Astrocyte (in vitro differentiated cells and primary cell): ENCODE data around the gene DRGX. TPM values are rescaled to one million over a fixed set of nuclear protein-coding genes. Genes with fewer than 3 reads are reported as not detected.

Experiments used
- DNase-seq: peaks from one replicate; pipeline ENCODE4 v3.0.0-alpha.2; 2010; ENCODE audit warnings: low read depth
- FAIRE-seq: peaks from 2 replicates; lab custom pipeline; 2011; peaks lifted over from hg19 to GRCh38; lab: Jason Lieb, UNC
- H2AFZ ChIP-seq: 2 replicates; pipeline ENCODE4 v1.6.0; 2012; ENCODE audit warnings: low read depth, low read length, inconsistent platforms
- H3K27ac ChIP-seq: 2 replicates; pipeline ENCODE4 v1.5.1; 2011; ENCODE audit warnings: low read depth, low read length, inconsistent platforms
- H3K27me3 ChIP-seq: 2 replicates; pipeline ENCODE4 v1.6.0; 2011; ENCODE audit warnings: low read length, inconsistent platforms; ENCODE audit not compliant: insufficient read depth
- H3K36me3 ChIP-seq: 2 replicates; pipeline ENCODE4 v1.5.1; 2011; ENCODE audit warnings: low read length, inconsistent platforms; ENCODE audit not compliant: insufficient read depth
- H3K4me1 ChIP-seq: 2 replicates; pipeline ENCODE4 v1.5.1; 2011; ENCODE audit warnings: low read length, inconsistent platforms; ENCODE audit not compliant: insufficient read depth
- H3K4me2 ChIP-seq: 2 replicates; pipeline ENCODE4 v1.6.0; 2012; ENCODE audit warnings: low read length, inconsistent platforms
- H3K4me3 ChIP-seq: 2 replicates; pipeline ENCODE4 v1.5.1; 2011; ENCODE audit warnings: low read depth, mild to moderate bottlenecking, low read length, inconsistent platforms; ENCODE audit not compliant: insufficient read depth
- H3K79me2 ChIP-seq: 2 replicates; pipeline ENCODE4 v1.6.0; 2012; ENCODE audit warnings: mild to moderate bottlenecking, low read length, inconsistent platforms; ENCODE audit not compliant: insufficient read depth
- H3K9ac ChIP-seq: 2 replicates; pipeline ENCODE4 v1.6.0; 2012; ENCODE audit warnings: mild to moderate bottlenecking, low read length, inconsistent platforms
- H3K9me3 ChIP-seq: 2 replicates; pipeline ENCODE4 v1.5.1; 2012; ENCODE audit warnings: low read depth, mild to moderate bottlenecking, low read length, inconsistent platforms; ENCODE audit not compliant: insufficient read depth
- H4K20me1 ChIP-seq: 2 replicates; pipeline ENCODE4 v1.6.0; 2012; ENCODE audit warnings: low read length, inconsistent platforms; ENCODE audit not compliant: insufficient read depth
- H3K27ac Mint-ChIP-seq: one replicate; pipeline ENCODE4 v1.8.0; 2021; ENCODE audit warnings: mild to moderate bottlenecking, mixed read lengths; ENCODE audit not compliant: unreplicated experiment
- H3K27me3 Mint-ChIP-seq: one replicate; pipeline ENCODE4 v1.8.0; 2021; ENCODE audit warnings: low read depth, mixed read lengths; ENCODE audit not compliant: unreplicated experiment
- H3K36me3 Mint-ChIP-seq: one replicate; pipeline ENCODE4 v1.8.0; 2021; ENCODE audit warnings: low read depth, mixed read lengths; ENCODE audit not compliant: unreplicated experiment
- H3K4me1 Mint-ChIP-seq: one replicate; pipeline ENCODE4 v1.8.0; 2021; ENCODE audit warnings: low read depth, mixed read lengths; ENCODE audit not compliant: unreplicated experiment
- H3K4me3 Mint-ChIP-seq: one replicate; pipeline ENCODE4 v1.8.0; 2021; ENCODE audit warnings: mild to moderate bottlenecking, moderate library complexity, mixed read lengths; ENCODE audit not compliant: unreplicated experiment
- H3K9me3 Mint-ChIP-seq: one replicate; pipeline ENCODE4 v1.8.0; 2021; ENCODE audit warnings: mild to moderate bottlenecking, mixed read lengths; ENCODE audit not compliant: unreplicated experiment
- EZH2 ChIP-seq: IDR thresholded peaks from 2 replicates; pipeline ENCODE4 v1.6.1; 2012; ENCODE audit warnings: mild to moderate bottlenecking, low read length, inconsistent platforms; ENCODE audit not compliant: insufficient read depth
- total RNA-seq: library from RNA; stranded (reverse); gene quantifications from 2 replicates; pipeline ENCODE4 v1.2.1, GENCODE V29; 2021
- TF ChIP-seq, protein P1 (sequence below): IDR thresholded peaks from 2 replicates; pipeline ENCODE4 v1.5.1; 2011; ENCODE audit warnings: low read depth, mild to moderate bottlenecking, inconsistent platforms, low read length, moderate library complexity; ENCODE audit not compliant: insufficient read depth

DRGX gene
- total RNA-seq, 1 donor from 2014 or later, result not detected

DNA sequence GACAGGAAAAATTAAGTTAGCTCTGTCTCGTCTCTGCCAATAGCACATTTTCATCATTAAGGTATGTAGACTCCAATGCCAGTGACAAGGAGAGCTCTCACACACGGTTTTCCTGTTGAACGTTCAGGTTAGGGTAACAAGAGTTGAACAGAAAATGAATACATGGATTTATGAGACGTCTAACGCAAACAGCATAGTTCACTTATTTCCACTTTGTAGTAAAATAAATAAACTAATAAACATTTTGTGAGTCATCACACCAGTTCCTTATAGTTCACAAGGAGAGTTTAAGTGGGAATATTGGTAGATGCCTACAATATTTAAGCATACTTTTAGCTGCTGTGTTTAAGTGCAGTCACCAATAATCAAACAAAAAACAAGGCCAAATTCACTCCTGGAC lies 21.1 kb downstream of the DRGX start:
- Histone ChIP-seq H2AFZ (no peak overlapping the region), H3K4me2 (no peak overlapping the region), H3K4me3 (no peak overlapping the region), H3K79me2 (no peaks in the 10 kb centered on the region), H3K27ac (no peak overlapping the region), H3K4me1 (peaks cover 3% of the 10 kb centered on the region), H3K27me3 (peaks cover 2% of the 10 kb centered on the region), H4K20me1 (no peaks in the 10 kb centered on the region), H3K36me3 (no peaks in the 10 kb centered on the region), H3K9ac (no peak overlapping the region), H3K9me3 (no peaks in the 10 kb centered on the region)
- TF ChIP-seq, protein P1, sequence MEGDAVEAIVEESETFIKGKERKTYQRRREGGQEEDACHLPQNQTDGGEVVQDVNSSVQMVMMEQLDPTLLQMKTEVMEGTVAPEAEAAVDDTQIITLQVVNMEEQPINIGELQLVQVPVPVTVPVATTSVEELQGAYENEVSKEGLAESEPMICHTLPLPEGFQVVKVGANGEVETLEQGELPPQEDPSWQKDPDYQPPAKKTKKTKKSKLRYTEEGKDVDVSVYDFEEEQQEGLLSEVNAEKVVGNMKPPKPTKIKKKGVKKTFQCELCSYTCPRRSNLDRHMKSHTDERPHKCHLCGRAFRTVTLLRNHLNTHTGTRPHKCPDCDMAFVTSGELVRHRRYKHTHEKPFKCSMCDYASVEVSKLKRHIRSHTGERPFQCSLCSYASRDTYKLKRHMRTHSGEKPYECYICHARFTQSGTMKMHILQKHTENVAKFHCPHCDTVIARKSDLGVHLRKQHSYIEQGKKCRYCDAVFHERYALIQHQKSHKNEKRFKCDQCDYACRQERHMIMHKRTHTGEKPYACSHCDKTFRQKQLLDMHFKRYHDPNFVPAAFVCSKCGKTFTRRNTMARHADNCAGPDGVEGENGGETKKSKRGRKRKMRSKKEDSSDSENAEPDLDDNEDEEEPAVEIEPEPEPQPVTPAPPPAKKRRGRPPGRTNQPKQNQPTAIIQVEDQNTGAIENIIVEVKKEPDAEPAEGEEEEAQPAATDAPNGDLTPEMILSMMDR, result no peak
- no peak for TF ChIP-seq EZH2
- no peak for DNase-seq
- H3K27me3 Mint-ChIP-seq, result peaks cover 42% of the 10 kb centered on the region
- FAIRE-seq, result no peak
- no peaks in the 10 kb centered on the region for H3K4me1 Mint-ChIP-seq
- H3K27ac Mint-ChIP-seq, result no peak overlapping the region
- H3K4me3 Mint-ChIP-seq, result no peak overlapping the region
- no peaks in the 10 kb centered on the region for H3K9me3 Mint-ChIP-seq
- no peaks in the 10 kb centered on the region for H3K36me3 Mint-ChIP-seq

DNA sequence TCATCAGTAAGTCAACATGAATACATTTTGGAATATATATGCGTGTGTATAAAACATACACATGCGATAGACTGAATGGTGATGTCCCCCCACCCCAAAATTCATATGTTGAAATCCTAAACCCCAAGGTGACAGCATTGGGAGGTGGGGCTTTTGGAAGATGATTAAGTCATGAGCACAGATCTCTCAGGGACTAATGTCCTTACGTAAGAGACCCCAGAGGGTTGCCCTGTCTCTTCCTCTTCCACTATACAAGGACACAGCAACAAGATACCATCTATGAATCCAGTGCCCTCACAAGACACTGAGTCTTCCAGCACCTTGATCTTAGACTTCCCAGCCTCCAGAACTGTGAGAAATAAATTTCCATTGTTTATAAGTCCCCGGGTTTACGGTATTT lies 22.5 kb downstream of the DRGX start:
- H3K9me3 Mint-ChIP-seq, result no peaks in the 10 kb centered on the region
- TF ChIP-seq, protein P1, result no peak
- no peak for TF ChIP-seq EZH2
- Histone ChIP-seq H3K79me2 (no peaks in the 10 kb centered on the region), H4K20me1 (no peaks in the 10 kb centered on the region), H3K9ac (no peak overlapping the region), H3K4me2 (no peak overlapping the region), H3K9me3 (no peaks in the 10 kb centered on the region), H3K4me1 (peaks cover 8% of the 10 kb centered on the region), H2AFZ (no peak overlapping the region), H3K36me3 (no peaks in the 10 kb centered on the region), H3K27me3 (peaks cover 2% of the 10 kb centered on the region), H3K4me3 (no peak overlapping the region), H3K27ac (no peak overlapping the region)
- no peak overlapping the region for H3K27ac Mint-ChIP-seq
- H3K4me1 Mint-ChIP-seq, result peaks cover 8% of the 10 kb centered on the region
- DNase-seq (no peak), FAIRE-seq (no peak)
- H3K36me3 Mint-ChIP-seq, result no peaks in the 10 kb centered on the region
- H3K27me3 Mint-ChIP-seq, result peaks cover 43% of the 10 kb centered on the region
- no peak overlapping the region for H3K4me3 Mint-ChIP-seq

DNA sequence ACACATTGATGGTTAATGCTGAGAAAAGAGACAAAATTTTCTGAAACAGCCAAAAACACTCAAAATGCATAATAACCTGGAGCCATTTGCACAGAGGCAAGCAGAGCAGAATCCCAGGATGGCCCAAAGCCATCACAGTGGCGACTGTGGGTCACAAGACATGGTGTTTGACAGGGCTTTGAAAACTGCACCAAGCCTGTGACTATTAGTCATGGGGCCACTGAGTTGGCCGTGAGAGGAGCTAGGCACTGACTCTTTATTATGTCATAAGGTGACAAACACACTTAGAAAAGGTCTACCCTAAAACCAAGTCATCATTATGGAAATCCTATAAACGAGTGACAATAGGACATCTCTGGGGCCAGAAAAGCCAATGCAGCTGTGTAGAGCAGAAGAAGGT lies 23.9 kb downstream of the DRGX start:
- no peak overlapping the region for H3K4me2 ChIP-seq
- FAIRE-seq, result no peak
- no peaks in the 10 kb centered on the region for H3K36me3 ChIP-seq
- Mint-ChIP-seq H3K9me3 (no peaks in the 10 kb centered on the region), H3K36me3 (no peaks in the 10 kb centered on the region), H3K4me1 (peaks cover 8% of the 10 kb centered on the region), H3K4me3 (no peak overlapping the region), H3K27me3 (peaks cover 33% of the 10 kb centered on the region), H3K27ac (no peak overlapping the region)
- peaks cover 8% of the 10 kb centered on the region for H3K4me1 ChIP-seq
- DNase-seq, result no peak
- H3K4me3 ChIP-seq, result no peak overlapping the region
- H3K9me3 ChIP-seq, result no peaks in the 10 kb centered on the region
- H3K27me3 ChIP-seq, result peaks cover 2% of the 10 kb centered on the region
- TF ChIP-seq EZH2, result no peak
- TF ChIP-seq, protein P1, result no peak
- no peaks in the 10 kb centered on the region for H3K79me2 ChIP-seq
- H3K9ac ChIP-seq, result no peak overlapping the region
- no peak overlapping the region for H3K27ac ChIP-seq
- no peaks in the 10 kb centered on the region for H4K20me1 ChIP-seq
- H2AFZ ChIP-seq, result no peak overlapping the region
